Effector memory CD4-positive, alpha-beta T cell (primary cell): ENCODE measurements around the gene TTC9.

Source experiments
- DNase-seq, 3 donors: peaks; one replicate each; pipeline ENCODE4 v3.0.0-alpha.2; 2020
- H3K27ac ChIP-seq: 2 replicates; pipeline ENCODE4 v1.7.0; 2013; ENCODE audit warnings: mild to moderate bottlenecking, low read length, moderate library complexity; ENCODE audit not compliant: insufficient read depth, poor library complexity, severe bottlenecking
- H3K27me3 ChIP-seq: replicated peaks from 2 replicates; pipeline ENCODE4 v1.7.0; 2013; ENCODE audit warnings: mild to moderate bottlenecking, low read length; ENCODE audit not compliant: insufficient read depth, control insufficient read depth, poor library complexity, severe bottlenecking
- H3K36me3 ChIP-seq: 2 replicates; pipeline ENCODE4 v1.7.0; 2013; ENCODE audit warnings: mild to moderate bottlenecking, low read length, moderate library complexity; ENCODE audit not compliant: control insufficient read depth, insufficient read depth
- H3K4me1 ChIP-seq: 2 replicates; pipeline ENCODE4 v1.7.0; 2013; ENCODE audit warnings: low read length, mild to moderate bottlenecking; ENCODE audit not compliant: control insufficient read depth, insufficient read depth, poor library complexity, severe bottlenecking
- H3K4me3 ChIP-seq: 2 replicates; pipeline ENCODE4 v1.7.0; 2013; ENCODE audit warnings: low read length, low read depth, mild to moderate bottlenecking; ENCODE audit not compliant: insufficient read depth, poor library complexity, severe bottlenecking
- H3K9me3 ChIP-seq: 2 replicates; pipeline ENCODE4 v1.7.0; 2013; ENCODE audit warnings: mild to moderate bottlenecking, low read length, moderate library complexity; ENCODE audit not compliant: control insufficient read depth

The TTC9 gene

DNA sequence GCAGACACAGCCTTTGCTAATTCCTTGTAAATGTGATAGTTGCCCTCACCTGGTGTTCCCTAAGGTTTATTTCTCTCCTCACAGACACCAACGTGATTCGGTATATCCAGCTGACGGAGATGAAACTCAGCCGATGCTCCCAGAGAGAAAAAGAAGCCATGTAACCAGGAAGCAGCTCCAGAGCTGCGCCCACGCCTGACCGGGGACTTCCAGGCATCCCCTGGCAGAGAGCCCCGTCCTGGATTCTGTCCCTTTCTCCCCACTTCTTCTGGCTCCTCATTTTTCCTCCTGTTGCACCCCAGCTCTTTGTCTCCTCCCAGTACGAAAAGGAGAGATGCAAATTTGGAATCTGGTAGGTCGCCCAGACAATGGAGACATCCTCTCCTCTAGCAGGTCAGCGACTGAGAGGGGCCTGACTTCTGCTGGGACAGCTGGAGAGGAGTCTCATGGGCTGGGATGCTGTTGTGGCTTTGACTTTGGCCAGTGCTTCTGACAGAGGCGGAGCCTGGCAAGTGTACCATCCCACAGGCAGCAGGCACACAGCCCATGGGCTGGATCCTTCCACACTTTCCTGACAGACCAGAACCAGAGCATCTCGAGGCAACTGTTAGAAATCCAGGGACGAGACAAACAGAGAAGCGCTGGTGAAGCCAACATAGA, 29.4 kb downstream of the TTC9 start:
- H3K4me1 ChIP-seq: no peaks in the 10 kb centered on the region
- no peaks in the 10 kb centered on the region for H3K9me3 ChIP-seq
- peaks cover 51% of the 10 kb centered on the region for H3K36me3 ChIP-seq
- DNase-seq: no peak
- H3K27ac ChIP-seq: no peak overlapping the region
- H3K4me3 ChIP-seq: no peak overlapping the region
- H3K27me3 ChIP-seq: no peaks in the 10 kb centered on the region

DNA sequence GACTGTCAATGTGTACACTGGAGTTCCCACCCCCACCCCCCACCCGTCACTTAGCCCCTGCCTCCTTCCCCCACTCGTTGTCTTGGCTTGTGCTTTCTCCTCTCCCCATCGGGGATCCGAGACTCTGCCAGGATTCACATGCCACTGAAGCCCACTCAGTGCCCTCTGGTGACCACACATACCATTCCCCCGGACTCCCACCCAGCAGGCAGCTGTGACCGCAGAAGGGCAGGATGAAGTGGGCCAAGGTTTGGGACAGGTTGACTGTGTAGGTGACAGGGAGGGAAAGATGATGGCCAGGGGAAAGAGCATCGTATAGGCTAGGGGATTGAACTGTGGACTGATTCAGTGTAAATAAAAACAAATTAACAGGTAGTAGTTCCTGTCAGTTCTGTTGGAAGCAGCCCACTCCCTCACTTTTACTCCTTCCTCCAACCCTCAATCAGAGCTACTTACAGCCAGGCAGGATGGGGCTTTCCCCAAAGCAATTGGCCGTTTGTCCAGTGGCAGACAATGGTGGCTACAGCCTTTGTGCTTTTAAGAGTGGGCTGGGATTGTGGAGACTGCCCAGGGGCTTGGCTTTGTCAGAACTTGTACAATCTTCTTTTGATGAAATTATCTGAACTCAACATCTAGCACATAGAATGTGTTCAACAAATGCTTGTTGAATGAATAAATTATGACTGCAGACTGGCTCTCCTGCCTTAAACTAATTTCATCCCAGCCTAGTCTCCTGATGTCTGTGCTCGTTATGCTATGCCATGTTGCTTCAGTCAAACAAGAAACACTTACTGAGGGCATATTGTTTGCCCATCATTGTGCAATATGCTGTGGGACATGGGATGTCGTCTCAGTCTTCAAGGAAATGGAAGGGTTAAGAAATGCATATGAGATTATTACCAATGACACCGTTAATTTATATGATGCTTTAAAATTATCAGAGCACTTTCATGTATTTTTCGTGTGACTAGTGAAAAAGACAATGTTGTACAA, 30.2 kb downstream of the TTC9 start:
- no peaks in the 10 kb centered on the region for H3K9me3 ChIP-seq
- H3K4me1 ChIP-seq: no peaks in the 10 kb centered on the region
- no peaks in the 10 kb centered on the region for H3K27me3 ChIP-seq
- H3K27ac ChIP-seq: no peak overlapping the region
- DNase-seq: no peak
- H3K4me3 ChIP-seq: no peak overlapping the region
- peaks cover 49% of the 10 kb centered on the region for H3K36me3 ChIP-seq

DNA sequence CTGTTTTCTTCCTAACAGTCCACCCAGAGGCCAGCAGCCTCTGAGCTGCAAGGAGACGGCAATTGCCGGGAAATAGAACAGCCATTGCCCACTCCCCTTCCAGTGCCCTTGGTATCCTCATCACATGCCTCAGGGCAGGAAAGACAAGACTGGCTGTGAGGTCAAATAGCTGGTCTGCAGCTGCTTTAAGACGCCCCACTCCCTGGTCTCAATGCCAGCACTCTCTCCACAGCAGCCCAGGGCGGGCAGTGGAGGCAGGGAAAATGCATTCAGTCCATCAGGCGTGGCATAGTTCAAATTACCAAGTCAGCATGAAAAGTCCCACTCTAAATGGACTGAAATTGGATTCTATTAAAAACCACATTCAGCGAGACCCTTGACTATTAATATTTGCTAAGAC, 35.6 kb downstream of the TTC9 start:
- Histone ChIP-seq H3K4me3 (no peak overlapping the region), H3K27ac (no peak overlapping the region), H3K36me3 (peaks cover 18% of the 10 kb centered on the region), H3K4me1 (no peaks in the 10 kb centered on the region), H3K9me3 (no peaks in the 10 kb centered on the region), H3K27me3 (no peaks in the 10 kb centered on the region)
- DNase-seq: no peak

DNA sequence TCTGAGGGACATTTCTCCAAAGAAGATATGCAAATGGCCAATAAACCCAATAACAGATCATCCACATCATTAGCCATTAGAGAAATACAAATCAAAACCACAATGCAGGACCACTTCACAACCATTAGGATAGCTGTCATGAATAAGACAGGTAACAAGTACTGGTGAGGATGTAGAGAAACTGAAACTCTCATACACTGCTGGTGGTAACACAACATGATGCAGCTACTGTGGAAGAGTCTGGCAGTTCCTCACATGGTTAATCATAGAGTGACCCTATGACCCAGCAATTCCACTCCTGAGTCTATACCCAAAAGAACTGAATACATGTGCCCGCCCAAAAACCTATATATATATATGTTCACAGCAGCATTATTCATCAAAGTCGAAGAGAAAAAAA, 39.0 kb downstream of the TTC9 start:
- Histone ChIP-seq H3K9me3 (no peaks in the 10 kb centered on the region), H3K27me3 (no peaks in the 10 kb centered on the region), H3K4me1 (no peaks in the 10 kb centered on the region), H3K27ac (no peak overlapping the region), H3K4me3 (no peak overlapping the region), H3K36me3 (no peaks in the 10 kb centered on the region)
- no peak for DNase-seq

DNA sequence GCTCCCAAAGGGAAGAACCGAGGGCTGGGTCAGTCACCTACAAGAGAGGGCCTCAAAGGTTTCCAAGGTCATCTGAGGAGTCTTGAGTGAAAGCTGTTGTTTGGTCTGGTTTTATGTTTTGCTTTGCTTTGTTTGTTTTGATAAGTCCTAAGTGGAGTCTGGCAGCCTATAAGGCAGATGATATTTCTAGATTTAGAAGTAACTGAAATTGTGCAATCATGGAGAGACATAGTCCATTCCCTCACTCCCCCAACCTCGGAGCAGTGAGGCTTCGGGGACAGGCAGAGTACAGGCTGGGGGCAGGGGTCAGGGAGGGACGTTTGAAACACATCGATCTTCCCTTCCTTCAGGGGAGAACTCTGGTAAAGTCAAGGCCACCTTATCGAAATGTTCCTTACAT, 42.3 kb downstream of the TTC9 start:
- DNase-seq: no peak
- Histone ChIP-seq H3K27ac (no peak overlapping the region), H3K27me3 (no peaks in the 10 kb centered on the region), H3K9me3 (no peaks in the 10 kb centered on the region), H3K4me3 (no peak overlapping the region), H3K4me1 (no peaks in the 10 kb centered on the region), H3K36me3 (no peaks in the 10 kb centered on the region)

DNA sequence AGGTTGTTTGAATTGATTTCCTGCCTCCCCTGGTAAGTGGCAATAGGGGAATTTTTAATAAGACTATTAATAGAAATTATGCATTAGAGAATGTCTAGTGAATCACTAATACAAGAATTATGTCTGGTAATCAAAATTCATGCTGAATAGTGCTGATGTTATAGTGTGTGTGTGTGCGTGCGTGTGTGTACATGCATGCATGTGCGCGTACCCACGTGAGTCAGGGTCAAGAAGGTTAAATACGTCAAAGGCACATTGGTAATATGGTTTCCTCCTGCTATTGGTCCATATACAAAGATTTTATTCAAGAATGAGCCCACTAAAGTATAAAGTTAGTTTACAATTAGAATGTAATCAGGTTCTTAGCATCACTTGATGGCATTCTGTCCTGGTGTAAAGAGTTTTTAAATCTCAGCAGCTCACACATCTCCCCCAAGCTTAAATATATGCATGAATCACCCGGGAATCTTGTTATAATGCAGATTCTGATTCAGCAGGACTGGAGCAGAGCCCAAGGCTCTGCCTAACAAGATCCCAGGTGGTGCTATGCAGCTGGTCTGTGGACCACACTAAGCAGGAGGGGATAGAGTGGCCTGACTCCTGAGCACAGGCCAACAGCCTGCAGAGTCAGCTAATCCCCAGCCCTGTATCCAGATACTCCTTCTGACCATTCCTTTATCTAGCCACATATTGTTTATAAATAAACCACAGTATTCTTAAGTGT, 43.9 kb downstream of the TTC9 start:
- no peaks in the 10 kb centered on the region for H3K4me1 ChIP-seq

DNA sequence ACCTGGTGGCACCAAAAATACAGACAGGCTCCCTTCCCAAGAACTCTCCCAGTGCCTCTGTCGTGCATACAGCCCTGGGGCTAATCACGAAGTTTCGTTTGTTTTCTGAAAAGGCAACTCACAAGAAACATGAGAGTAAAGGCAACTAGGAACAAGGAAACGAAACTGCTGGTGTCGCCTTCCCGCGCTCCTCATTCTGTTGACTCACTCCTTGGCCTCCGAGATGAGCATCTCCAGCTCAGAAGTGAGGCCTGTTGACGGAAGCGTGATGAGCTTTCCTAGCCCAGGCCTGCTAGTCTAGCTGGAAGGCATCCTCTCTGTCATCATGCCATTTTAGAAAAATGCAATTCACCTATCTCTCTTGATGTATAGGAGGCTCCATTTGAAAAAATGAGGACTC, 50.5 kb downstream of the TTC9 start:
- Histone ChIP-seq H3K9me3 (no peaks in the 10 kb centered on the region), H3K27me3 (no peaks in the 10 kb centered on the region), H3K4me3 (no peak overlapping the region), H3K27ac (no peak overlapping the region), H3K4me1 (no peaks in the 10 kb centered on the region), H3K36me3 (no peaks in the 10 kb centered on the region)
- DNase-seq: no peak

More for the DNA sequence above, 43.9 kb downstream of the TTC9 start:
- Histone ChIP-seq H3K4me3 (no peak overlapping the region), H3K9me3 (no peaks in the 10 kb centered on the region), H3K27me3 (no peaks in the 10 kb centered on the region), H3K36me3 (no peaks in the 10 kb centered on the region), H3K27ac (no peak overlapping the region)
- DNase-seq: no peak

DNA sequence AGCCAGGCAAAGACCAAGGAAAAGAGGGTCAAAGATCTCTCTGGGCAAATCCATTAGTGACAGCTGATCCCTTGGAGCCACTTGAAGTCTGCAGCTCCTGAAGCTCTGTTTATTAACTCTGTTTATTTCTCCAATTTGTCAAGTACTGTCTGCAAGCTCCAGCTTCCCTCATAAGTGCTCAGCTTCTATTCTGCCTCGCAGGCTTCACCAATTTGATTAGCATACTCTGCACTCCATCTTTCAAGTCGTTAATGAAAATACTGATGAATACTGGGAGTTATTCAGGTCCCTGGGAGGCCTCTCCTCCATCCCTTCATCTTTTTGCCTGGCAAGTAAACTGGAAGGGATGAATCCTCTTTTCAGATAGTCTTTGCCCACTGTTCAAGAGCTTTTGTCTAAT, 54.3 kb downstream of the TTC9 start:
- no peak overlapping the region for H3K4me3 ChIP-seq
- H3K9me3 ChIP-seq: no peaks in the 10 kb centered on the region
- DNase-seq: no peak
- H3K27me3 ChIP-seq: no peaks in the 10 kb centered on the region
- no peaks in the 10 kb centered on the region for H3K36me3 ChIP-seq
- H3K27ac ChIP-seq: no peak overlapping the region
- H3K4me1 ChIP-seq: no peaks in the 10 kb centered on the region

DNA sequence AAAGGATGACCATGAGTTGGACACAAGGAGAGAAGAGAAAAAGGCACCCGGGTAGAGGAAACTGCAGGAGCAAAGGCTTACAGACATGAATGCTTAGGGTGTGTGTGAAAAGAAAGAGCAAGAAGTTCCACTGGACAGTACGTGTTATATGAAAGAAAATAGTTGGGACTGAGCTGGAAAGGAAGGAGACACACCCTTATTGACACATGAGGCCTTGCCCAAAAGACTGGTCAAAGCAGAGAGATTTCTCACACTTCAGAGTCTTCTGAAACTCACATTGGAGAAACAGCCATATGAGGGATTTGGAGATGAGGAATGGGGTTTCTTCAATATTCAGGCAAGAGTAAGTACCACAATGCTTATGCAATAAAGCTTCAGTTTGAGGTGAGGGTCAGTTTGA, 56.0 kb downstream of the TTC9 start:
- Histone ChIP-seq H3K9me3 (no peaks in the 10 kb centered on the region), H3K36me3 (no peaks in the 10 kb centered on the region), H3K4me1 (no peaks in the 10 kb centered on the region), H3K4me3 (no peak overlapping the region), H3K27me3 (no peaks in the 10 kb centered on the region), H3K27ac (no peak overlapping the region)
- no peak for DNase-seq

DNA sequence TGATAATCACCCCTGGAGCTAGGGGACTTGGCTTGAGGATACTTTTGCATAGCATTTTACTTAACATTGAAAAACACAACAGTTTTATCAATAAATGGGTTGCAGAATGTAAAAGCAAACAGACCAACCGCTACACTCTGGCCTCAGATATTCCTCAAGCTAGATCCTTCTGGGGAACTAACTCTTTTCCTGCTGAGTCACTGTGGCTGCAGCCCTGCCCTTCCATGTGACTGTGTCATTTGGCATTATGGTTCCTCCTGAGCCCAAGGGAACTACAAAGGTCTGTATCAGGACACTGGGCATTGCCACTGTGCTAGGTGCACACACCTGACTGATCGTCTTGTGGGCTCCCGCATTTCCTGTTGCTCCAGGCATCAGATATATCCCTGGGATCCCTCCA, 56.6 kb downstream of the TTC9 start:
- no peak overlapping the region for H3K4me3 ChIP-seq
- DNase-seq: no peak
- no peaks in the 10 kb centered on the region for H3K27me3 ChIP-seq
- no peak overlapping the region for H3K27ac ChIP-seq
- no peaks in the 10 kb centered on the region for H3K9me3 ChIP-seq
- H3K4me1 ChIP-seq: no peaks in the 10 kb centered on the region
- H3K36me3 ChIP-seq: no peaks in the 10 kb centered on the region
